Fibroblast of lung (primary cell): ENCODE data around the gene TMEM9. TPM values are rescaled to one million over a fixed set of nuclear protein-coding genes. Genes with fewer than 3 reads are reported as not detected.

Experiments
- DNase-seq, 2 donors: peaks; one replicate each; pipeline versions ENCODE4 v3.0.0 to v3.0.0-alpha.2; 2010; ENCODE audit warnings: low read depth in 2 of 2
- H2AFZ ChIP-seq: 2 replicates; pipeline ENCODE4 v1.5.1; 2012; ENCODE audit warnings: low read length, control low read depth, inconsistent platforms
- H3K27ac ChIP-seq: 2 replicates; pipeline ENCODE4 v1.5.1; 2011; ENCODE audit warnings: low read length, control low read depth; ENCODE audit not compliant: insufficient read depth
- H3K27me3 ChIP-seq: 2 replicates; pipeline ENCODE4 v1.5.1; 2011; ENCODE audit warnings: mild to moderate bottlenecking, low read length; ENCODE audit not compliant: control insufficient read depth, insufficient read depth
- H3K36me3 ChIP-seq: 2 replicates; pipeline ENCODE4 v1.5.1; 2011; ENCODE audit warnings: low read length; ENCODE audit not compliant: control insufficient read depth, insufficient read depth
- H3K4me1 ChIP-seq: 2 replicates; pipeline ENCODE4 v1.5.1; 2011; ENCODE audit warnings: low read length; ENCODE audit not compliant: control insufficient read depth, insufficient read depth; ENCODE audit errors: extremely low read depth
- H3K4me2 ChIP-seq: 2 replicates; pipeline ENCODE4 v1.5.1; 2011; ENCODE audit warnings: low read length, control low read depth; ENCODE audit not compliant: insufficient read depth; ENCODE audit errors: extremely low read depth
- H3K4me3 ChIP-seq, 4 experiments: fragments of 200-600 bp in 1 of 4; sonication (generic) in 1 of 4; replicated peaks in 1 of 4; 2 replicates each; pipeline ENCODE4 v1.5.1; 2011 to 2016; ENCODE audit warnings: low read length in 4 of 4, low read depth in 3 of 4, mild to moderate bottlenecking in 3 of 4, control low read depth in 2 of 4, inconsistent platforms in 1 of 4, mixed read lengths in 1 of 4; ENCODE audit not compliant: insufficient read depth in 1 of 4; ENCODE audit errors: control extremely low read depth in 1 of 4
- H3K79me2 ChIP-seq: 2 replicates; pipeline ENCODE4 v1.5.1; 2012; ENCODE audit warnings: mild to moderate bottlenecking, low read length, inconsistent platforms; ENCODE audit not compliant: control insufficient read depth, insufficient read depth
- H3K9ac ChIP-seq: 2 replicates; pipeline ENCODE4 v1.5.1; 2011; ENCODE audit warnings: mild to moderate bottlenecking, low read length, control low read depth; ENCODE audit not compliant: insufficient read depth
- H3K9me3 ChIP-seq: 2 replicates; pipeline ENCODE4 v1.5.1; 2012; ENCODE audit warnings: low read depth, low read length; ENCODE audit not compliant: control insufficient read depth, insufficient read depth
- H4K20me1 ChIP-seq: 2 replicates; pipeline ENCODE4 v1.5.1; 2011; ENCODE audit warnings: low read length; ENCODE audit not compliant: control insufficient read depth, insufficient read depth; ENCODE audit errors: extremely low read depth
- CTCF ChIP-seq, 2 donors: IDR thresholded peaks in 1 of 2; conservative IDR thresholded peaks in 1 of 2; 1 replicate in 1 of 2; 2 replicates in 1 of 2; pipeline ENCODE4 v1.5.1; 2011 to 2012; ENCODE audit warnings: low read length in 2 of 2, control low read depth in 1 of 2, inconsistent platforms in 1 of 2, low read depth in 1 of 2, mild to moderate bottlenecking in 1 of 2
- EZH2 ChIP-seq: IDR thresholded peaks from 2 replicates; pipeline ENCODE4 v1.5.1; 2012; ENCODE audit warnings: low read length, control low read depth, mild to moderate bottlenecking; ENCODE audit errors: missing control alignments
- polyA plus RNA-seq, 2 donors: library from polyadenylated mRNA; depleted of rRNA in 1 of 2; stranded (reverse) in 1 of 2; unstranded in 1 of 2; fragments of >200 nt; gene quantifications; 2 replicates each; pipeline ENCODE4 v1.2.1, GENCODE V29; 2011 to 2012; ENCODE audit warnings: missing spikeins in 1 of 2
- total RNA-seq: library from RNA; depleted of rRNA; stranded (reverse); fragments of >200 nt; gene quantifications from 2 replicates; pipeline ENCODE4 v1.2.1, GENCODE V29; 2014

TMEM9 gene
- total and polyA plus RNA-seq, 2 donors (not counting 1 experiment from before 2014, with no cell fraction given) = 58.2 to 91.0 TPM

- Histone ChIP-seq H3K79me2 (no peaks in the 10 kb centered on the region), H3K9ac (no peak overlapping the region), H3K9me3 (no peaks in the 10 kb centered on the region), H3K27ac (no peak overlapping the region), H3K4me3 (no peak overlapping the region), H2AFZ (no peak overlapping the region), H3K4me2 (no peak overlapping the region), H4K20me1 (no peaks in the 10 kb centered on the region), H3K4me1 (no peaks in the 10 kb centered on the region), H3K36me3 (no peaks in the 10 kb centered on the region), H3K27me3 (peaks cover 18% of the 10 kb centered on the region)
- TF ChIP-seq EZH2 (no peak), CTCF (conservative IDR thresholded peaks at IDR 0.05 in 1 of 2, IDR thresholded peaks at IDR 0.05 in 1 of 2; ENCODE audit: low read depth in 1 of 2, low read length in 2 of 2) (no peak)
- DNase-seq = no peak
Measured at GRCh38 chr1:201108614-201109013, 45.7 kb downstream of the TMEM9 start.

- no peaks in the 10 kb centered on the region for H3K79me2 ChIP-seq
- no peak for DNase-seq
- H3K9me3 ChIP-seq = no peaks in the 10 kb centered on the region
- no peaks in the 10 kb centered on the region for H3K4me1 ChIP-seq
- TF ChIP-seq EZH2 (no peak), CTCF (conservative IDR thresholded peaks at IDR 0.05 in 1 of 2, IDR thresholded peaks at IDR 0.05 in 1 of 2; ENCODE audit: low read depth in 1 of 2, low read length in 2 of 2) (no peak)
- no peaks in the 10 kb centered on the region for H3K36me3 ChIP-seq
- H4K20me1 ChIP-seq = no peaks in the 10 kb centered on the region
- no peak overlapping the region for H3K4me2 ChIP-seq
- H3K27ac ChIP-seq = no peak overlapping the region
- H2AFZ ChIP-seq = no peak overlapping the region
- no peak overlapping the region for H3K9ac ChIP-seq
- H3K4me3 ChIP-seq = no peak overlapping the region
- peaks cover 18% of the 10 kb centered on the region for H3K27me3 ChIP-seq
Measured at GRCh38 chr1:201105688-201106087, 48.6 kb downstream of the TMEM9 start.

- Histone ChIP-seq H2AFZ (no peak overlapping the region), H3K9ac (no peak overlapping the region), H3K36me3 (no peaks in the 10 kb centered on the region), H3K4me2 (no peak overlapping the region), H3K4me3 (no peak overlapping the region), H3K4me1 (no peaks in the 10 kb centered on the region), H3K79me2 (no peaks in the 10 kb centered on the region), H3K27me3 (peaks cover 16% of the 10 kb centered on the region), H4K20me1 (no peaks in the 10 kb centered on the region), H3K27ac (no peak overlapping the region), H3K9me3 (no peaks in the 10 kb centered on the region)
- TF ChIP-seq EZH2 (no peak), CTCF (conservative IDR thresholded peaks at IDR 0.05 in 1 of 2, IDR thresholded peaks at IDR 0.05 in 1 of 2; ENCODE audit: low read depth in 1 of 2, low read length in 2 of 2) (no peak)
- no peak for DNase-seq
Measured at GRCh38 chr1:201104141-201104540, 50.1 kb downstream of the TMEM9 start.
